Right forelimb (tissue), 1 donor: ENCODE results near the gene SLC4A2.
"Not testable (repeated sequence)": the region's sequence is repeated elsewhere in the genome, so short reads cannot be mapped to it uniquely, and the experiment has no call there.

Source experiments
- DNase-seq: peaks from one replicate; pipeline ENCODE4 v3.0.0-alpha.2; 2018

The SLC4A2 gene

GRCh38 chr7:151024435-151025056, 34.8 kb upstream of the SLC4A2 start, which contains the start of gene ATG9B:
ATG9B (minus strand) TSS chr7:151024494; CDS start chr7:151024423, 71 bp downstream.
- no peak for DNase-seq

- no peak for DNase-seq
Observed at GRCh38 chr7:151025924-151026671, 33.3 kb upstream of the SLC4A2 start.

GRCh38 chr7:151026771-151027727, 32.3 kb upstream of the SLC4A2 start:
- not testable (repeated sequence) for DNase-seq

DNA sequence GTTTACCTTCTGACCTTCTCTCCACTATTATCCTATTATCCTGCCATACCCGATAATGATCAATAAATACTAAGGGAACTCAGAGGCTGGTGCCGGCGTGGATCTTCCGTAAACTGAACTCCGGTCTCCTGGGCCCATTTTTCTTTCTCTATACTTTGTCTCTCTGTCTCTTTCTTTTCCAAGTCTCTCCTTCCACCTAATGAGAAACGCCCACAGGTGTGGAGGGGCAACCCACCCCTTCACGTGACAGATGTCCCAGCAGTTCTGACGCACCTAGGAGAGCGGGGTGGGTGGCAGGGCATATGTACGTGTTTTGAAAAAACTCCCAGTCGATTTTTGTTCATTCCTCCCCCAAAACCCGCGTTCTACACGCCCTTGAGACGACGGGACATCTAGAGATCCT, 31.7 kb upstream of the SLC4A2 start:
- DNase-seq, result not testable (repeated sequence)

DNA sequence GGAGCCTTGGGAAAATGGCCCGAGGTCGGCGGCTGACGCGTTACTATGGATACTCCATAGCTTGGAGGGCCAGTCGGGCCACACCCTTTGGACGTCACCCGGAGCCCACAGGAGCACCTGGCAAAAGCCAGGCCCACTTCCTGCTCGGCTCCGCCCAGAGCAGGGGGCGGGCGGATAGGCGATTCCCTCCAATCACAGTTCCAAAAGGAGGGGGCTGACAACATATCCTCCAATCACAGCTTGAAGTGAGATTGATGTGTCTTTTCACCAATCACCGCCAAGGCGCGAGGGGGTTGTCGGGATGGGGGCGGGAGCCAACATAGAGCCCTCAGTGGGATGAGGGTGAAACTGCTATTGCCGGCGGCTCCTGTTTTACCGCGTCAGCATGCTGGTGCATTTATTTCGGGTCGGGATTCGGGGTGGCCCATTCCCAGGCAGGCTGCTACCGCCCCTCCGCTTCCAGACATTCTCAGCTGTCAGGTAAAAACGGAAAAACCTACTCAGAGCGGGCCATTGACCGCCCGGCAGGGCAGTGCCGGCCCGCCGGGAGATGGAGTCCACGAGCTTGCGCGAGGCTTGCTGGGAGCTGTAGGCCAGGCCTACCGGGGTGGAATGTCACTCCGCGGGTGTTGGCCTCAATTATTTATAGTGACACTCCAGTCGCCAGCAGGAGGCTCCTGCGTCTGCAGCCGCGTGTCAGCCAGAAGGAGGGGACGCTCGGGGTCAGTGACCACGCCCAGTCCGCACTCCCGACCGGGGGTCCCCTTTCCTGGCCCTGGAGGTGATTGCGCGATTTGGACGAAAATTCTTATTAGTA, 31.1 kb upstream of the SLC4A2 start, which contains the start of gene ABCB8:
Gene ABCB8 (plus strand): TSS at position 320 of the 817 bp plus-strand sequence. CDS start 66 bp downstream, at position 386.
- DNase-seq, result peak; percentile 99

DNA sequence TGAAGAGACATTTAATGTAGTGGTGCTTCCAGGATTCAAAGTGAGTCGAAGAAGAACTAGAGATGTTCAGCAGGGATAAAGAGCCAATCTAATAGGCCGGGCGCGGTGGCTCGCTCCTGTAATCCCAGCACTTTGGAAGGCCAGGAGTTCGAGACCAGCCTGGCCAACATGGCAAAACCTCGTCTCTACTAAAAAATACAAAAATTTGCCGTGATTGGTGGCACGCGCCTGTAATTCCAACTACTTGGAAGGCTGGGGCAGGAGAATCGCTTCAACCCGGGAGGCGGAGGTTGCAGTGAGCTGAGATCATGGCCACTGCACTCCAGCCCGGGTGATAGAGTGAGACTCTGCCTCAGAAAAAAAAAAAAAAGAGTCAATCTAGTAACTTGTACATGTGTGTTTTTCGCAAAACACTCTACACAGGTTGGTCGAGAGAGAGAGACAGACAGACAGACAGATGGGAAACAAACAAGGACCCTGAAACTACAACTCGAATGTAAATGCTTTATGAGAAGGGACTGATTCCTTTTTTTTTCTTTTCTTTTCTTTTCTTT, 30.4 kb upstream of the SLC4A2 start:
- DNase-seq, result no peak

GRCh38 chr7:151031011-151031410, 28.4 kb upstream of the SLC4A2 start:
- no peak for DNase-seq

GRCh38 chr7:151032936-151033863, 26.2 kb upstream of the SLC4A2 start:
- no peak for DNase-seq

DNA sequence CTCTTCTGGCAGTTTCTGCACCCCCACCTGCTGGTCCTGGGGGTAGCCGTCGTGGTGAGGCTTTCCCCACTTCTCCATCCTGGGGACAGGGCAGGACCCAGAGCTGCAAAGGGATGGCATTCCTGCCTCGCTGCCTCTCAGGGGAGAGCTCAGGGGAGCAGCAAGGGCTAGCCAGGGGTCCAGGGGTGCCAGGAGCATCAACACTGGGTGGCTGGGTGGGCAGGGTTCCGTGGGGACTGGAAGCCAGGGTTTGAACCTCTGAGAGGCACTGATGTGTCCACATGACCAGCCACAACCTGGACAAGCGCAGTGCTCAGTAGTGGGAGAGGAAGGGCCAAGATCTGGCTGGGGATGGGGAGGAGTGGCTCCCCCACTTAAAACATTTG, 25.5 kb upstream of the SLC4A2 start:
- no peak for DNase-seq

- DNase-seq, result no peak
Observed at GRCh38 chr7:151034312-151035025, 24.9 kb upstream of the SLC4A2 start.

DNA sequence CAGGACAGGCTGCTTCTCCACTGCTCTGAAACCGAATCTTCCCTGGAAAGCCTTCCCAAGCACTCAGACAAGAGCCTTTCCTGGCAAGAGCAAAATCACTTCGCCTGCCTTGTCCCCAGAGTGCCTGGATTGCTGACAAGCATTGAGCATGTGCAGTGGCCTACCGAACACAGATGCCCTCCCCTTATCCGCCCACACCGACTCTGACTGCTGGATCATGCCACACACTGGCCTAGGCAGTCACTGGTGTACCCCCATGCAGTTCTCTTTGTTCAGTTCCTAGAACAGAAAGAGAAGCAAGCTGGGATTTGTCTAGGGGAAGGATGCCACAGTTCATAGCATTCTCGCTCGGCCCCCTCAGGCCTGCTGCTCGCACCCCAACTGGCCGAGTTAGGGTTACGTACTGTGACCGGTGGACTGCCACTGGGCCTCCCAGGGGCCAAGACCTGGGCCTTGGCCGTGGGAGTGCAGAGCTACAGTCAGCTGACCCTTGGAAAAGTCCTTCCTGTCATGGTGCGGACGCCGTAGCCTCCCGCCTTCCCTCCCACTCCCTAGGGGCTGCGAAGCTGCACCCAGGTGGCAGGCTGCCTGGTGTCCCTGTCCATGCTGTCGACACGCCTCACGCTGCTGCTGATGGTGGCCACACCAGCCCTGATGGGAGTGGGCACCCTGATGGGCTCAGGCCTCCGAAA, 24.2 kb upstream of the SLC4A2 start:
- DNase-seq, result no peak

DNA sequence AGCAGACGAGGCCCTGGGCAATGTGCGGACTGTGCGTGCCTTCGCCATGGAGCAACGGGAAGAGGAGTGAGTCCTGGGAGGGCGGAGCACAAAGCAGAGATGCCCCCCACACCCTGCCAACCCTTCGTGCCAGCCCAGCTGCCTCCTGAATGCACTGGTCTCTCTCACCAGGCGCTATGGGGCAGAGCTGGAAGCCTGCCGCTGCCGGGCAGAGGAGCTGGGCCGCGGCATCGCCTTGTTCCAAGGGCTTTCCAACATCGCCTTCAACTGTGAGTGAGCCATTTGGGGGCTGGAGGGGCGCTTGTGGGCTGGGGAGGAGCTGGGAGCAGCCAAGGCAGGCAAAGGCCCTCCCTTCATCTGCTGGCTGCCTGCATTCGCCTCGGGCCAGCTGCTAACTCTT, 23.5 kb upstream of the SLC4A2 start:
- no peak for DNase-seq

GRCh38 chr7:151038951-151039849, 20.2 kb upstream of the SLC4A2 start:
- no peak for DNase-seq

GRCh38 chr7:151039850-151040548, 19.4 kb upstream of the SLC4A2 start:
- no peak for DNase-seq

- no peak for DNase-seq
Observed at GRCh38 chr7:151040616-151041375, 18.6 kb upstream of the SLC4A2 start.

DNA sequence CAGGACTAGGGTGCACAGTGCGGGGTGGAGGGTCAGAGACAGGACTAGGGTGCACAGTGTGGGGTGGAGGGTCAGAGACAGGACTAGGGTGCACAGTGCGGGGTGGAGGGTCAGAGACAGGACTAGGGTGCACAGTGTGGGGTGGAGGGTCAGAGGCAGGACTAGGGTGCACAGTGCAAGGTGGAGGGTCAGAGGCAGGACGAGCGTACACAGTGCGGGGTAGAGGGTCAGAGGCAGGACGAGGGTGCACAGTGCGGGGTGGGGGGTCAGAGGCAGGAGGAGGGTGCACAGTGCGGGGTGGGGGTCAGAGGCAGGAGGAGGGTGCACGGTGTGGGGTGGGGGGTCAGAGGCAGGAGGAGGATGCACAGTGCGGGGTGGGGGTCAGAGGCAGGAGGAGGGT, 15.9 kb upstream of the SLC4A2 start:
- DNase-seq, result not testable (repeated sequence)

- no peak for DNase-seq
Observed at GRCh38 chr7:151043959-151044358, 15.4 kb upstream of the SLC4A2 start.
